HG03135 (cell line): Measurements from ENCODE around the gene RPL10A.

Source experiments
- ATAC-seq: cut with Tn5 transposase; IDR thresholded peaks from one replicate; pipeline ENCODE4 v1.9.1; 2021; ENCODE audit warnings: mild to moderate bottlenecking, moderate library complexity; ENCODE audit not compliant: unreplicated experiment

RPL10A gene

DNA sequence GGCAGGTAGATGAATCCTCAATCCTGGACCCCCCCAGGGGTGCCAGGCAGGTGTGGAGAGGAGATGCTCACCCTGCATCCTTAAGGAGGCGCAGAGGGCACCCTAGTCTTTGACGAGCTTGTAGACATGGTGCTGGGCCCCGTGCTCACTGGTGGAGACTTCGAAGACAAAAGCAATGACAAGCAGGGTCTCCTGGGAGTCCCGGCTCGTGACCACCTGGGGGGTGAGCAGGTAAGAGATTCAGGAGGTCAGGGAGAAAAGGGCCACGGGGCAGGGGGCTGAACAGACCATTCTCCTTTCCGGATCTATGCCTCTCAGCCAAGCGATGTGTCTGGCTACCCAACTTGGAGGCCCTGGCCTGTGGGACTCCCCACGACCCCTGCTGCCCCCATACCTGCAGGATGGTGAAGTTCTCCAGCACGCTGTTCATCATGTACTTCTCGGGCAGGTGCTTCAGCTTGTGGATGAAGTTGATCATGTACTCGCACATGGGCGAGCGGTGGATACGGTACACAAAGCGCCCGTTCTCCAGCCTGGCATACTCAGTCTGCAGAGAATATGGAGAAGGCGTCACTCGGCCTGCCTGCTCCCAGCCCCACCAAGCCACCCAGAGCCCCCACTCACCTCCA, 6.9 kb downstream of the RPL10A start:
- ATAC-seq, result no peak

GRCh38 chr6:35475573-35475972, 7.4 kb downstream of the RPL10A start:
- no peak for ATAC-seq

GRCh38 chr6:35476004-35476403, 7.8 kb downstream of the RPL10A start:
- no peak for ATAC-seq

DNA sequence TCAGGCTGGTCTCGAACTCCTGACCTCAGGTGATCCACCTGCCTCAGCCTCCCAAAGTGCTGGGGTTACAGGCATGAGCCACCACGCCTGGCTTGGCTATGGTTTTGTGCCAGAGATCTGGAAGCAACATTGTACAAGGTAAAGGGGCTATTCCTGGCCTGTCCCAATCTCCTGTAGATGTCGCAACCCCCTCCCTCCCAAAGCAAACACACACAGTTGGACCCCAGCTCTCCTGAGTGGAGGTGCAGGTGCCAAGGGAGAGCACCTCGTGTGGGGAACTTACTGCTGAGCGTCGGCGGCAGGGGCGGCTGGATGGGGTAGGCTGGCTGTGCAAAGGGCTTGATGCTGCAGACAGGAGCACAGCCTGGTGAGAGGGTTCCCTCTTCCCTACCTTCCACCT, 8.8 kb downstream of the RPL10A start:
- ATAC-seq, result no peak

DNA sequence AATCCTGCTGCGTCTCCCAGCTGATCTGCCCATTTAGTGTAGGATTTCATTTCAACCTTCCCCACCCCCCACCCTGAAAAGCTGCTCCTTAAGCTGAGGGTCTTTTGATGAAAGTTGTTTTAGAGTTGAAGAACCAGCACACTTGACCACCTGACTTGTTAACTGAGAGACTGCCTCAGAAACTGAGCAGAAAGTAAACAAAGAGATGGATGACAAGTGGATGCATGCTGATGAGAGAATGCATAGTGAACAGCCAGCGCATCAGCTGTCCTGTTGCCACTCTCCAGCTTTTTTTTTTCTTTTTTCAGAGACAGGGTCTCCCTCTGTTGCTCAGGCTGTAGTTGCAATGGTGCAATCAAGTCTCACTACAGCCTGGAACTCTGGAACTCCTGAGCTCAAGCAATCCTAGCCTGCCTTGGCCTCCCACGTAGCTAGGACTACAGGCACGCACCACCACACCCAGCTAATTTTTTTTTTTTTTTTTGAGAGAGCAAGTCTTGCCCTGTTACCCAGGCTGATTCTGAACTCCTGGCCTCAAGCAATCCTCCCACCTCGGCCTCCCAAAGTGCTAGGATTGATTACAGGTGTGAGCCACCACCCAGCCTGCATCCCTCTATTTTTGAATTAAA, 9.5 kb downstream of the RPL10A start:
- no peak for ATAC-seq

DNA sequence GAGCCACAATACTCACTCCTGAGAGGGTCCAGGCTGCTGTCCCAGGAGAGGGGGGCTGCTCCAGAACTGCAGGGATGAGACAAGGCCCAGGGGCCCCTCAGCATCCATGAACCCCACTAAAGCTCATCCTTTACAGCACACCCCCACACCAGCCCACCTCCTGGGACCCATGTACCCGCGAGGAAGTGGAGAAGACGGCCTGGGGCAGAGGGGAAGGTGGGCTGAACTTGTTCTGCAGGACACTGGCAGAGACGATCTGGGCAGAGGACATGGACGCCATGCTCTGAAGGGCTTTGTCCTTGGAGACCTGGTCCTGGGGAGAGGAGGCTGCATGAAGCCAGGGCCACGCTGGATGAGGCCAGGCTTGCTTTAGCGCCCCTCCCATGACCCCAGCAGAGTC, 10.1 kb downstream of the RPL10A start:
- ATAC-seq, result no peak

DNA sequence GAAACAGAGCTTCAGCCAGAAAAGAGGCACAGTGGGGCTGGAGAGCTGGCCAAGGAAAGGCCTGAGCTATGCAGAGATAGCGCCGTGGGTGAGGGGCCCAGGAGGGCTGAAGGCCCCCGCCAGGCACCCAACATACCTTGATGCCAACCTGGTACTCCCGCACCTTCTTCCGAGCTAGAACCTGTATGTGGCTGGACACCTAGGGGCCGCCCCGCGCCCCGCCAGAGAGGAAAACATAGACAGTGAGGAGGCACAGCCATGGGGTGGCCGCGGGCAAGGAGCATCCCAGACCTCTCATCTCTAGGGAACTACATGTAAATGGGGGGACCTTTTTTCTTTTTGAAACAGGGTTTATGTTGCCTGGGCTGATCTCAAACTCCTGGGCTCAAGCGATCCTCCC, 12.0 kb downstream of the RPL10A start:
- no peak for ATAC-seq

DNA sequence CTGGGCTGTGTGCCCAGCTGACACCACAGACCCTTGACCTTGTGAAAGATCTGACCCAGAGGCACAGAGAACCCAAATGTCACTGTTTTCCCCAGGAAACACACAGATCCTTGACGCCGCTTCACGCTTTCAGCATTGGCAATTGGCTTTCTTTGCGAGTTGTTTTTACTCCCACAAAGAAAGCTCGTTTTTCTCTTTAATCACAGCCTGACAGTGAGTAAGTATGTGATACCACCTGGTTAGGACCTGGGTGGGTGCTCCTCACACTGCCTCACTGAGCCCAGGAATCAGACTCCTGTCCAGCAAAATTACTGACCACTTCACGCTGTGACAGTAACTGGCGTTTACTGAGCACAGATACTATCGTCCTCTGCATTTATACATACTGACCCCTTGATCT, 13.0 kb downstream of the RPL10A start:
- no peak for ATAC-seq

DNA sequence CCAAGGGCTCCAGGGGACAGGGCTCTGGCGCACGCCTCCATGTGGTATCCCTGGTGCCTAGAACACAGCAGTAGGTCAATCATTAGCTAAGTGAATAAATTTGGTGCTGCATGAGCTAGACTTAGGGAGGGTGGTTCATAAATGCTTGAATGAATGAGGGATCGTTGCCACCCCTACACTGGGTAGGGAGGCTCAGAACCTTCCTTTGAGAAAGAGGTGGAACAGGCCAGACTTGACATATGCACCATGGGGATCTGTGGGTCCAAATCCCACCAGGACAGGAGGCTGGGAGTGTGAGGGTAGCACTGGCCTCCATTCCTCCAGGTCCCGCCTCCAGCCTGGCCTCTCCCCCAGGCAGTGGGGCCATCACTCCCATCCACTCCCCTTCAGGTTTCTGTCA, 14.9 kb downstream of the RPL10A start:
- no peak for ATAC-seq

DNA sequence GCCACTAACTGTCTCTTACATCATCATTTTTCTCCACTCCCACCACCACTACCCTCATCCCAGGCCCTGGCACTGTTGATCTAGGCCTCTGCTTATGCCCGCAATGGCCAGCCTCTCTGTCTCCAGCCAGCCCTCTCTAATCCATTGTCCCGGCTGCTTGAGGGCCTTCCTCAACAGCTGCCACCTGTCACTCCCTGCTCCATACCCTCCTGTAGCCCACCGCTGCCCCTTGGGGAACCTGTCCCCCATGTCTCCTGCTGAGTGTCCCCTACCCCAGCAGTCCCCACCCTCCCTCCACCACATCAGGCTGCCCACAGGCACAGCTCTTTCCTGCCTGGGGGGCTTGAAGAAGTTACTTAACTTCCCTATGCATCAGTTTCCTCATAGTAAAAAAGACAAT, 15.3 kb downstream of the RPL10A start:
- ATAC-seq, result no peak

GRCh38 chr6:35483893-35484645, 15.9 kb downstream of the RPL10A start:
- no peak for ATAC-seq

DNA sequence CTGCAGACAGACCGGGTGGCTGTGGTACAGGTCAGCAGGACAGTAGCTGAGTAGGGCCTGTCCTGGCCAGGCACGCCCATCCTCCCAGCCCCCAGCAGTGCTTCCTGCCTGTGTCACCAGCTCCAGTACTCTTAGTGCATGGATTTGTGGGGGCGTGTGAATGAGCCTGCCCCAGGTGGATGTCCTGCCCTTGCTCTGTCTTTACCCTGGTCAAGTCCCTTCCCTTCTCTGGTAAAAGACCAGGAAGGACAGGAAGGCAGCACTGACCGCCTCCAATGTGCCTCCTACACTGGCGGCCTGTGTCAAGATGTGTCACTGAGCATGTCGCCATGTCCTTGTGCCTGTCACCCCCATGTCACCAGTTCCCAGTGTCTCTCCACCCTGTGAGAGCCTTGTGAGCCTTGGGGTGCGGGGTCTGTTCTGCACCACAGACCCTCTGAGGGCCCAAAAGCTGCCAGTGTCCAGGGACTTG, 16.8 kb downstream of the RPL10A start:
- no peak for ATAC-seq

DNA sequence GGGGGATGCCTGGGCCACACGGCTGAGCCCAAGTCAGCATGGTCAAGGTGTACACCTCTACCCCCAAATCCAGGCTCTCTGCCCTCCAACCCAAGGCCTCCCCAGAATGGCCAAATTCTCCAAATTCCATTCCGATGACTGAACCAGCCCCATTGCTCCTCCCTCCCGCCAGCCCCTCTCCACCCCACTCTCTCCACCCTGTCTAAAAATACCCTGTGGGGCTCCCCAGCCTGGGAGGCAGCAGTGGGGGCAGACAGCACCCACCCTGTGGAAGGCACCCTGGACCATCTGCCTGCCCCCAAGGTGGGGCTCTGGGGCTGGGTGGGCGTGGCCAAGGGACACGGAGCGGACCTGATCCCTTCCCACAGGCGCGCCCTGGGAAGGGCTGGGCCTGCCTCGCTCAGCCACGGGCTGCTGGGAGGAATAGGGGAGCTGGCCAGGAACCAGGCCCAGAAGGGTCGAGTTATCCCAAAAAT, 17.2 kb downstream of the RPL10A start:
- no peak for ATAC-seq

GRCh38 chr6:35486005-35486925, 18.1 kb downstream of the RPL10A start:
- ATAC-seq, result no peak

GRCh38 chr6:35487658-35488516, 19.7 kb downstream of the RPL10A start:
- no peak for ATAC-seq

GRCh38 chr6:35488517-35488862, 20.3 kb downstream of the RPL10A start:
- no peak for ATAC-seq

DNA sequence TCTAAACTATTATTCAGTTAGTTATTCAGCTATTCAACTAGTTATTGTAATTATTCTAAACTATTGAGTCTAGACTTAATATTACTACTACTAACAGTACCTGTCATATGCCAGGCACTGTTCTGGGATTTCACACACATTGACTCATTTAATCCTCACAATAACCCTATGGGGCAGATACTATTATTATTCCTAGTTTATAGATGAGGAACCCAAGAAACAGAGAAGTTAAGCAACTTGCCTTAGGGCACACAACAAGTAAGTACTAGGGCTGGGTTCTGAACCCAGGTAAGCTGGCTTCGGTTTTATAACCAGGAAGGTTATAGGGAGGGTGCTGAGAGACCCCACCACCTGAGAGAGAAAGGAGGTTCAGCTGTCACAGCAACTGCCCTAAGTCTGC, 20.9 kb downstream of the RPL10A start:
- no peak for ATAC-seq

- no peak for ATAC-seq
These were observed 22.0 kb downstream of the RPL10A start for GRCh38 chr6:35489995-35490791.

GRCh38 chr6:35490821-35491557, 22.8 kb downstream of the RPL10A start:
- ATAC-seq, result no peak
